Tibial nerve (tissue), 4 donors: Measurements from ENCODE around the gene DNAL4. TPM values are rescaled to one million over a fixed set of nuclear protein-coding genes. Genes with fewer than 3 reads are reported as not detected.
"Not testable (repeated sequence)": the region's sequence is repeated elsewhere in the genome, so short reads cannot be mapped to it uniquely, and the experiment has no call there.

Experiments
- DNase-seq, 2 donors: peaks; one replicate each; pipeline ENCODE4 v3.0.0-alpha.2; 2019; ENCODE audit warnings: low spot score in 2 of 2
- H3K27ac ChIP-seq, 4 donors: fragments of 200-600 bp; sonication (generic) in 3 of 4; one replicate each; pipeline ENCODE4 v1.5.1; 2017 to 2019; ENCODE audit warnings: mild to moderate bottlenecking in 1 of 4
- H3K27me3 ChIP-seq, 2 donors: fragments of 200-600 bp; sonication (generic) in 1 of 2; one replicate each; pipeline versions ENCODE4 v1.5.1 to v1.6.0; 2017 to 2019
- H3K36me3 ChIP-seq, 3 donors: fragments of 200-600 bp; sonication (generic); one replicate each; pipeline ENCODE4 v1.5.1; 2018 to 2019
- H3K4me1 ChIP-seq, 4 donors: fragments of 200-600 bp; sonication (generic) in 3 of 4; one replicate each; pipeline ENCODE4 v1.5.1; 2017 to 2019
- H3K4me3 ChIP-seq, 4 donors: fragments of 200-600 bp; sonication (generic) in 3 of 4; one replicate each; pipeline ENCODE4 v1.5.1; 2017 to 2019; ENCODE audit warnings: mild to moderate bottlenecking in 1 of 4, moderate library complexity in 1 of 4
- H3K9me3 ChIP-seq, 4 donors: fragments of 200-600 bp; sonication (generic) in 3 of 4; one replicate each; pipeline ENCODE4 v1.5.1; 2017 to 2019
- EP300 ChIP-seq, 2 donors: sonication (generic); formaldehyde crosslinking; IDR thresholded peaks; one replicate each; pipeline ENCODE4 v1.6.1; 2017; ENCODE audit warnings: antibody characterized with exemption in 2 of 2, mild to moderate bottlenecking in 1 of 2
- POLR2A ChIP-seq, 2 donors: fragments of 450-650 bp; IDR thresholded peaks; one replicate each; pipeline ENCODE4 v1.6.1; 2017; ENCODE audit warnings: antibody characterized with exemption in 2 of 2, mild to moderate bottlenecking in 2 of 2, moderate library complexity in 2 of 2
- WGBS, 2 donors: methylation state at CpG; one replicate each; pipeline ENCODE4 v1.1.5; 2018; 5-methylcytosine and 5-hydroxymethylcytosine counted together
- total RNA-seq, 4 donors: library from RNA; depleted of rRNA; stranded (reverse); fragments of >200 nt; gene quantifications; one replicate each; pipeline ENCODE4 v1.1.0, GENCODE V29; 2016
- TF ChIP-seq, protein P1 (sequence below), 5 experiments: fragments of 200-600 bp in 3 of 5; fragments of 450-650 bp in 2 of 5; sonication (generic) in 3 of 5; IDR thresholded peaks; one replicate each; pipeline ENCODE4 v1.5.1; 2016 to 2019; ENCODE audit warnings: antibody characterized with exemption in 5 of 5, mild to moderate bottlenecking in 3 of 5, moderate library complexity in 2 of 5

The DNAL4 gene
- total RNA-seq, 4 donors from 2014 or later: 14.7 to 17.7 (median 17.1) TPM

- H3K27me3 ChIP-seq: no peaks in the 10 kb centered on the region
- peaks cover 0 to 5% (median 0%) of the 10 kb centered on the region in 3 donors for H3K36me3 ChIP-seq
- no peak for DNase-seq
- TF ChIP-seq EP300 (IDR thresholded peaks at IDR 0.05) (no peak), POLR2A (IDR thresholded peaks at IDR 0.05) (no peak)
- TF ChIP-seq, protein P1, sequence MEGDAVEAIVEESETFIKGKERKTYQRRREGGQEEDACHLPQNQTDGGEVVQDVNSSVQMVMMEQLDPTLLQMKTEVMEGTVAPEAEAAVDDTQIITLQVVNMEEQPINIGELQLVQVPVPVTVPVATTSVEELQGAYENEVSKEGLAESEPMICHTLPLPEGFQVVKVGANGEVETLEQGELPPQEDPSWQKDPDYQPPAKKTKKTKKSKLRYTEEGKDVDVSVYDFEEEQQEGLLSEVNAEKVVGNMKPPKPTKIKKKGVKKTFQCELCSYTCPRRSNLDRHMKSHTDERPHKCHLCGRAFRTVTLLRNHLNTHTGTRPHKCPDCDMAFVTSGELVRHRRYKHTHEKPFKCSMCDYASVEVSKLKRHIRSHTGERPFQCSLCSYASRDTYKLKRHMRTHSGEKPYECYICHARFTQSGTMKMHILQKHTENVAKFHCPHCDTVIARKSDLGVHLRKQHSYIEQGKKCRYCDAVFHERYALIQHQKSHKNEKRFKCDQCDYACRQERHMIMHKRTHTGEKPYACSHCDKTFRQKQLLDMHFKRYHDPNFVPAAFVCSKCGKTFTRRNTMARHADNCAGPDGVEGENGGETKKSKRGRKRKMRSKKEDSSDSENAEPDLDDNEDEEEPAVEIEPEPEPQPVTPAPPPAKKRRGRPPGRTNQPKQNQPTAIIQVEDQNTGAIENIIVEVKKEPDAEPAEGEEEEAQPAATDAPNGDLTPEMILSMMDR (IDR thresholded peaks at IDR 0.05): no peak
- H3K9me3 ChIP-seq: no peaks in the 10 kb centered on the region
- WGBS, 2 donors: 88 to 91% methylated on average over 6 of the region's 6 CpGs
- H3K4me1 ChIP-seq: no peaks in the 10 kb centered on the region
- H3K4me3 ChIP-seq: no peak overlapping the region
- H3K27ac ChIP-seq: no peak overlapping the region
Observed at GRCh38 chr22:38817196-38817595, 23.3 kb upstream of the DNAL4 start.

DNA sequence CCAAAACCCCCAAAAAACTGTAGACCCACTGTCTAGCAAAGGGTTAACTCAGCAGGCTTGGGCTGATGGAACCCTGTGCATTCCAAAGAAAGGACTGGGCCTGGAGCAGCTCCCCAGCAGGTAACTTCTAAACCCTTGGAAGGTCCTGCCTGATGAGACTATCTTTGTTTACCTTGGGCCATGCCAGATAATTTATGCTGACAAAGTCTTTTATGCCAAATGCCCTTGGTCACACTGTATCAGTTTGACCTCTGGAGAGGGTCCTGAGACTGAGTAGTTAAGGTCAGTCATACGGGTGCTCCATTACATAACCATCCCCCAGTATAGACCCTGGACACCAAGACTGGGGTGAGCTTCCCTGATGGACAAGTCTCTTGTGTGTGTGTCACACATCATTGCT lies 21.9 kb upstream of the DNAL4 start:
- Histone ChIP-seq H3K36me3 (no peaks in the 10 kb centered on the region), H3K4me1 (no peaks in the 10 kb centered on the region), H3K27ac (no peak overlapping the region), H3K4me3 (no peak overlapping the region), H3K27me3 (no peaks in the 10 kb centered on the region), H3K9me3 (peaks cover 0 to under 1% (median 0%) of the 10 kb centered on the region in 4 donors)
- WGBS, 2 donors: 32 to 40% methylated on average over 1 of the region's 1 CpG
- DNase-seq: no peak
- TF ChIP-seq POLR2A (IDR thresholded peaks at IDR 0.05): no peak
- no peak for TF ChIP-seq EP300 (IDR thresholded peaks at IDR 0.05)
- TF ChIP-seq, protein P1 (IDR thresholded peaks at IDR 0.05): no peak

GRCh38 chr22:38811241-38811640 lies 17.3 kb upstream of the DNAL4 start:
- no peaks in the 10 kb centered on the region for H3K36me3 ChIP-seq
- no peaks in the 10 kb centered on the region for H3K4me1 ChIP-seq
- H3K9me3 ChIP-seq: peaks cover 0 to 18% (median 7%) of the 10 kb centered on the region in 4 donors
- H3K4me3 ChIP-seq: no peak overlapping the region
- TF ChIP-seq POLR2A (IDR thresholded peaks at IDR 0.05) (no peak), EP300 (IDR thresholded peaks at IDR 0.05) (no peak)
- TF ChIP-seq, protein P1 (IDR thresholded peaks at IDR 0.05): no peak
- no peaks in the 10 kb centered on the region for H3K27me3 ChIP-seq
- DNase-seq: no peak
- WGBS, 2 donors: 88 to 92% methylated on average over 2 of the region's 2 CpGs
- H3K27ac ChIP-seq: no peak overlapping the region

DNA sequence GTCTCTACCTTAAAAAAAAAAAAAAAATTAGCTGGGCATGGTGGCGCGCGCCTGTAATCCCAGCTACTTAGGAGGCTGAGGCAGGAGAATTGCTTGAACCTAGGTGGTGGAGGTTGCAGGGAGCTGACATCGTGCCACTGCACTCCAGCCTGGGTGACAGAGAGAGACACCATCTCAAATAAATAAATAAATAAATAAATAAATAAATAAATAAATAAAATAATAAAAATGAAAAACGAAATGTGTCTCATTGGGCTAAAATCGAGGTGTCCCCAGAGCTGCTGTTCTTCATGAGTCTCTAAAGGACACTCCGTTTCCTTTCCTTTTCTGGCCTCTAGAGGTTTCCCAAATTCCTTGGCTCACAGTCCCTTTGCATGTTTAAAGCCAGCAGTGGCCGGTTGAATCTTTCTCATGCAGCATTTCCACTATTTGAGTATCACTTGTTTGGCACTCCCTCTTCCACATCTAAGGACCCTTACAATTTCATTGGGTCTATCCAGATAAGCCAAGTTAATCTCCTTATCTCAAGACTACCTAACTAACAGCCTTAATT lies 11.2 kb upstream of the DNAL4 start:
- WGBS, 2 donors: 75 to 76% methylated on average over 8 of the region's 8 CpGs
- not testable (repeated sequence) for DNase-seq

GRCh38 chr22:38802671-38803121 lies 8.8 kb upstream of the DNAL4 start:
- TF ChIP-seq, protein P1 (IDR thresholded peaks at IDR 0.05): no peak
- TF ChIP-seq EP300 (IDR thresholded peaks at IDR 0.05): peak in 1 of 2 donors; percentile 50
- Histone ChIP-seq H3K36me3 (no peaks in the 10 kb centered on the region), H3K27ac (no peak overlapping the region), H3K4me1 (peaks cover 0 to 7% (median 0%) of the 10 kb centered on the region in 4 donors), H3K4me3 (no peak overlapping the region), H3K27me3 (no peaks in the 10 kb centered on the region), H3K9me3 (peaks cover 0 to 7% (median 0%) of the 10 kb centered on the region in 4 donors)
- peak; percentile 24 to 28 for DNase-seq
- 15 to 42% methylated on average over 10 of the region's 10 CpGs for WGBS, 2 donors

More for the DNA sequence above, 11.2 kb upstream of the DNAL4 start:
- H3K36me3 ChIP-seq, H3K4me3 ChIP-seq, H3K27ac ChIP-seq, H3K27me3 ChIP-seq, H3K4me1 ChIP-seq: not testable (repeated sequence)
- H3K9me3 ChIP-seq: peaks cover 0 to 10% (median 3%) of the 10 kb centered on the region in 4 donors
